A549 treated with Hydrocortisone at 1 μM for 4 hours (cell line): ENCODE data around the gene PARP6. TPM values are rescaled to one million over a fixed set of nuclear protein-coding genes. Genes with fewer than 3 reads are reported as not detected.

Experiments
- total RNA-seq: library from RNA; stranded (reverse); fragments of 200-300 nt; extraction: Qiagen RNA extraction; gene quantifications from 5 replicates; pipeline ENCODE4 v1.2.3, GENCODE V29; 2022

The PARP6 gene
- total RNA-seq: 49.4 to 64.1 TPM (median 61.7 TPM) in 5 replicates

GRCh38 chr15:72272213-72272996 lies at the start of gene PARP6:
Gene PARP6, minus strand, starts transcription at chr15:72272554. Its CDS starts 5,077 bp downstream, at chr15:72267477.

GRCh38 chr15:72319985-72320671 lies 47.8 kb upstream of the PARP6 start, which contains the start of gene CELF6:
Gene CELF6, minus strand, starts transcription at chr15:72320157. Its CDS starts 283 bp downstream, at chr15:72319874.

GRCh38 chr15:72231066-72231832 lies 41.1 kb downstream of the PARP6 start, which contains the start of gene PKM:
Gene PKM, minus strand, starts transcription at chr15:72231190. Its CDS starts 12,093 bp downstream, at chr15:72219097.

GRCh38 chr15:72197460-72198355 lies 74.6 kb downstream of the PARP6 start, which contains the start of gene GRAMD2A:
Gene GRAMD2A, minus strand, starts transcription at chr15:72197787.

Other genes starting within 250 kb of the PARP6 start
- gene MYO9A, start 154.4 kb downstream of the PARP6 start, total RNA-seq: 7.8 to 15.6 TPM (median 12.3 TPM) in 5 replicates
- gene SENP8, start 154.2 kb downstream of the PARP6 start, total RNA-seq: 2.1 to 2.5 TPM (median 2.3 TPM) in 5 replicates
- 0.07 to 0.31 TPM (median 0.16 TPM) in 5 replicates for gene GRAMD2A, start 74.8 kb downstream of the PARP6 start, total RNA-seq
- gene PKM, start 41.4 kb downstream of the PARP6 start, total RNA-seq: 3,058 to 3,449 TPM (median 3,170 TPM) in 5 replicates
- 0.10 to 0.20 TPM (median 0.13 TPM) in 5 replicates for gene CELF6, start 47.6 kb upstream of the PARP6 start, total RNA-seq
- gene HEXA, start 103.5 kb upstream of the PARP6 start, total RNA-seq: 140 to 164 TPM (median 150 TPM) in 5 replicates
- not detected in 5 replicates for gene TMEM202, start 125.8 kb upstream of the PARP6 start, total RNA-seq
- 44.0 to 79.2 TPM (median 75.2 TPM) in 5 replicates for gene ARIH1, start 201.8 kb upstream of the PARP6 start, total RNA-seq